Stimulated activated effector memory CD8-positive, alpha-beta T cell treated with anti-CD3 and anti-CD28 coated beads, Interleukin-12 subunit alpha, Interleukin-12 subunit beta, amount 100 ng/mL, for 72 hours (primary cell): ENCODE data around the gene C1QTNF8.

Source experiments
- ATAC-seq: fragments of 150-1000 bp; cut with Tn5 transposase; 2 replicates; pipeline ENCODE4 v1.10.0; 2021
- DNase-seq, 2 donors: peaks; one replicate each; pipeline ENCODE4 v3.0.0; 2021 to 2022; ENCODE audit warnings: low spot score in 2 of 2
- H3K27ac Mint-ChIP-seq: one replicate; pipeline ENCODE4 v1.8.0; 2022; ENCODE audit warnings: mild to moderate bottlenecking, mixed read lengths
- H3K36me3 Mint-ChIP-seq: one replicate; pipeline ENCODE4 v1.8.0; 2022; ENCODE audit warnings: mild to moderate bottlenecking, mixed read lengths
- H3K4me1 Mint-ChIP-seq: one replicate; pipeline ENCODE4 v1.8.0; 2022; ENCODE audit warnings: mixed read lengths
- H3K4me3 Mint-ChIP-seq: one replicate; pipeline ENCODE4 v1.8.0; 2022; ENCODE audit warnings: mild to moderate bottlenecking, mixed read lengths
- H3K9me3 Mint-ChIP-seq: one replicate; pipeline ENCODE4 v1.8.0; 2022; ENCODE audit warnings: mixed read lengths

C1QTNF8 gene

DNA sequence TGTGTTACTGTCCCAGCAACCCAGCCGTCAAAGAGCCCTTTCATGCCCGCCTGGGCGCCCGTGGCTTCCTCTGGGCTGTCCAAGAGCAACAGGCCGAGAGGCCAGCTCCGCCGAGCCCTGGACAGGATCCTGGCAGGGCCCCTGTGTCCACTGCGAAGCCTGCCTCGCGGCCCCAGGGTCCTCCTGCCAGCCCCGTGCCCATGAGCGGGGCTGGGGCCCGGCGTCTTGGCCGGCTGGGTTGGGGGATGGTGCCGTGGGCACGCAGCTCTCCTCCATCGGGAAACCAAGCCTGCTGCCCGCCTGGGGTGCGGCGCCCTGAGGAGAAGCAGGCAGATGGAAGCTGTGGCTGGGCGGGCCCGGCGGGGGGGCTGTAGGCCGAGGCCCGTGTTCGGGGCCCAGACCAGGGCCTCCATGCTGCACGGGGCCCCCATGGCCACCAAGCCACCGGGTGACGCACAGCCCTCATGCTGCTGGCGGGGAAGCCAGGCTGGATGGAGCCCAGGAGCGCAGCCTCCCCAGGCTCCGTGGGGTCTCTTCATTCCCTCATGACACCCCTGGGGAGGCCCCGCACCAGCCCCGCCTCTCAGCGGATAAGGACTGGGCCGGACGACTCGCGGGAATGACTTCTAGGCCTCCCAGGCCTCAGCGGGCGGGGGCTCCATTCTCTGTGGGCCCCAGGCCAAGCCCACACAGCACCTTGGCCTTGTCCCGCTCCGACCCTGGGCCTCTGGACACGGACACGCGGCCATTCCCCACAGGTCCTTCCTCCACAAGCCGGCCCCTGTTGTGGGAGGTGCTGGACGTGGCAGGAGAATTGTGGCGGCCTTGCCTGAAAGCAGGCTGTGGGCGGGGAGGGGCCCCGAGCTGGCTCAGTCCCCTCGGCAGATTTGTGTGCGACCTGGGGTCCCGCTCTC is at the start of gene C1QTNF8:
Gene C1QTNF8, minus strand, starts transcription at position 76 of the 914 bp plus-strand sequence. CDS start 1,322 bp downstream, outside the sequence.
- H3K36me3 Mint-ChIP-seq = peaks cover 11% of the 10 kb centered on the region
- ATAC-seq (no peak), DNase-seq (no peak)
- H3K4me3 Mint-ChIP-seq = no peak within 1 kb of the TSS
- peaks cover 5% of the 10 kb centered on the region for H3K4me1 Mint-ChIP-seq
- no peaks in the 10 kb centered on the region for H3K9me3 Mint-ChIP-seq
- H3K27ac Mint-ChIP-seq = no peak within 1 kb of the TSS

DNA sequence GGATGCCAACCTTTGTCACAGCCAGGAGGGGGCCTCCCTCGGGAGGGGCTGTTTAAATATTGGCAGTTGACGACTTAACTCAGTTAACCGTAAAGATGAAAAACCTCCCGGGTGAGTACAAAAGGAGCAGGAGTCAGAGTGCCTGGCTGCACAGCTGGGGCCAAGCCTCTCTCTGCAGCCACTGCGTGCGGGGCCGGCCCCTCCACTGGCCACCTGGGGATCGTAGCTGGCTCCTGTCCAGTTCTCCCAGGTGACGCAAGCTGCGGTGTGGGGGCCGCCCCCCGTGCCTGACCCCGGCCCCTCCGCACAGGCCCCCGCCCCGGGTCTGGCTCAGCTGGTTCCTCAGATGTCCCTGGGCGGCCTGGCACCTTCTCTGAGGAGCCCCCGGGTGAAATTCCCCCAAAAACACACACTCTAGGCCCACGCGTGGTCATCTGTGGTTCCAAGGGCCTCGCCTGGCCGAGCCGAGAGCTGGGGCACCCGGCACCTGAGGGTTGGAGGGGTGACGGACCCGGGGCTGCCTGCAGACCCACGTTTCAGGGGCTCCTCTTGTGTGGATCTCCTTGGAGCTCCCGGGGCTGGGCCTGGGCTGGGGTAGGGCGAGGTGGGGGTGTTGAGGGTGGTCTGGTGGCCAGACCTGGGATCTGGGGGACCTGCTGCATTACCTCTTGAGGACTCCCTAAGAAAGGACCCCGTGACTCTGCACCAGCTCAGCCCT is 49.5 kb upstream of the C1QTNF8 start:
- DNase-seq = no peak
- no peak overlapping the region for H3K4me3 Mint-ChIP-seq
- H3K4me1 Mint-ChIP-seq = no peaks in the 10 kb centered on the region
- no peaks in the 10 kb centered on the region for H3K36me3 Mint-ChIP-seq
- no peak for ATAC-seq
- H3K9me3 Mint-ChIP-seq = no peaks in the 10 kb centered on the region
- no peak overlapping the region for H3K27ac Mint-ChIP-seq

GRCh38 chr16:1144476-1145382 is 48.7 kb upstream of the C1QTNF8 start:
- Mint-ChIP-seq H3K4me3 (no peak overlapping the region), H3K9me3 (no peaks in the 10 kb centered on the region), H3K36me3 (no peaks in the 10 kb centered on the region), H3K4me1 (no peaks in the 10 kb centered on the region), H3K27ac (no peak overlapping the region)
- DNase-seq = no peak
- ATAC-seq = no peak

GRCh38 chr16:1143761-1144450 is 47.9 kb upstream of the C1QTNF8 start:
- Mint-ChIP-seq H3K9me3 (no peaks in the 10 kb centered on the region), H3K4me3 (no peak overlapping the region), H3K27ac (no peak overlapping the region), H3K4me1 (no peaks in the 10 kb centered on the region), H3K36me3 (no peaks in the 10 kb centered on the region)
- ATAC-seq = no peak
- DNase-seq = no peak

DNA sequence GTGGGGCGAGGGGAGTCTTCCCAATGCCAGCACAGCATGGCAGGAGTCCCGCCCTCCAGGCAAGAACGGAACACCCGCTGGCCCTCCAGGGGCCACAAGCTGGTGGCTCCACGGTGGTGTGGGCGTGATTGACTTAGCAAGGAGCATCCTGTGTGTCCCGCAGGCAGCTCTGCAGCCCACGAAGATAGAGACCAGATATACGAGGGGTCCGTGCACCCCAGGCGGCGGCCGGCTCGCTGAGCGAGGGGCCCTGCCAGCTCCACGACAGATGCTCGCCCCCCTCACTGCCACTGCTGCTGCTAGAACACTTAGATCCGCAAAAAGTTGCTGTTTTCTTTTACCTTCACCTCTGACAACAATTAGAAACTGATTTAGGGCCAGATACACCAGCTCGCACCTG is 46.9 kb upstream of the C1QTNF8 start:
- Mint-ChIP-seq H3K9me3 (no peaks in the 10 kb centered on the region), H3K36me3 (no peaks in the 10 kb centered on the region), H3K4me3 (no peak overlapping the region), H3K27ac (no peak overlapping the region), H3K4me1 (no peaks in the 10 kb centered on the region)
- no peak for ATAC-seq
- DNase-seq = no peak

- Mint-ChIP-seq H3K27ac (no peak overlapping the region), H3K4me3 (no peak overlapping the region), H3K4me1 (no peaks in the 10 kb centered on the region), H3K36me3 (no peaks in the 10 kb centered on the region), H3K9me3 (no peaks in the 10 kb centered on the region)
- ATAC-seq (no peak), DNase-seq (no peak)
Observed at GRCh38 chr16:1141716-1142115, 45.7 kb upstream of the C1QTNF8 start.

DNA sequence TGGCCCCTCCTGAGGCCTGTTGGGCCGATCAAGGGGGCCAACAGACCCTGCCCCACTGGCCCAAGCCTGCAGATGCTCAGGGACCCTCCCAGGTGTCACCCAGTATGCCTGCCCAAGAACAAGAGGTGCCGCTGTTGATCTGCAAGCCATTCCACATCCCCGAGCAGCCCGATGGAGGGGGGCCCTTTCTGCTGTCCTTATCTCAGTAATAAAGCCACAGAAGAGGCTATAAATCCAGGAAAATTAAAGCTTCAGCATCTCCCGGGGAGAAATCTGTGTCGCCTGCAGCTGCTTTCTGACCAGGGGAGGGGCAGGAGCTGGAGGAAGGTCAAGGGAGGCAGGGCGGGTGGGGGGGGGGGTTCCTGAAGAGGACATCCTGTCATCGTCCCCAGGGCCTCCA is 45.1 kb upstream of the C1QTNF8 start:
- no peaks in the 10 kb centered on the region for H3K9me3 Mint-ChIP-seq
- no peak overlapping the region for H3K27ac Mint-ChIP-seq
- H3K4me1 Mint-ChIP-seq = no peaks in the 10 kb centered on the region
- no peak for DNase-seq
- H3K4me3 Mint-ChIP-seq = no peak overlapping the region
- no peaks in the 10 kb centered on the region for H3K36me3 Mint-ChIP-seq
- no peak for ATAC-seq

- no peaks in the 10 kb centered on the region for H3K36me3 Mint-ChIP-seq
- DNase-seq = no peak
- no peak for ATAC-seq
- no peak overlapping the region for H3K27ac Mint-ChIP-seq
- no peak overlapping the region for H3K4me3 Mint-ChIP-seq
- H3K9me3 Mint-ChIP-seq = no peaks in the 10 kb centered on the region
- H3K4me1 Mint-ChIP-seq = no peaks in the 10 kb centered on the region
Observed at GRCh38 chr16:1140582-1141162, 44.6 kb upstream of the C1QTNF8 start.

GRCh38 chr16:1137604-1138003 is 41.6 kb upstream of the C1QTNF8 start:
- no peak for DNase-seq
- no peaks in the 10 kb centered on the region for H3K36me3 Mint-ChIP-seq
- no peak for ATAC-seq
- H3K27ac Mint-ChIP-seq = no peak overlapping the region
- no peaks in the 10 kb centered on the region for H3K4me1 Mint-ChIP-seq
- H3K4me3 Mint-ChIP-seq = no peak overlapping the region
- no peaks in the 10 kb centered on the region for H3K9me3 Mint-ChIP-seq

- no peaks in the 10 kb centered on the region for H3K9me3 Mint-ChIP-seq
- H3K4me1 Mint-ChIP-seq = no peaks in the 10 kb centered on the region
- H3K4me3 Mint-ChIP-seq = no peak overlapping the region
- H3K27ac Mint-ChIP-seq = no peak overlapping the region
- DNase-seq (no peak), ATAC-seq (no peak)
- H3K36me3 Mint-ChIP-seq = no peaks in the 10 kb centered on the region
Observed at GRCh38 chr16:1135459-1135825, 39.4 kb upstream of the C1QTNF8 start.

- Mint-ChIP-seq H3K4me3 (no peak overlapping the region), H3K27ac (no peak overlapping the region), H3K9me3 (no peaks in the 10 kb centered on the region), H3K4me1 (no peaks in the 10 kb centered on the region), H3K36me3 (no peaks in the 10 kb centered on the region)
- ATAC-seq (no peak), DNase-seq (no peak)
Observed at GRCh38 chr16:1134776-1135458, 38.9 kb upstream of the C1QTNF8 start.

DNA sequence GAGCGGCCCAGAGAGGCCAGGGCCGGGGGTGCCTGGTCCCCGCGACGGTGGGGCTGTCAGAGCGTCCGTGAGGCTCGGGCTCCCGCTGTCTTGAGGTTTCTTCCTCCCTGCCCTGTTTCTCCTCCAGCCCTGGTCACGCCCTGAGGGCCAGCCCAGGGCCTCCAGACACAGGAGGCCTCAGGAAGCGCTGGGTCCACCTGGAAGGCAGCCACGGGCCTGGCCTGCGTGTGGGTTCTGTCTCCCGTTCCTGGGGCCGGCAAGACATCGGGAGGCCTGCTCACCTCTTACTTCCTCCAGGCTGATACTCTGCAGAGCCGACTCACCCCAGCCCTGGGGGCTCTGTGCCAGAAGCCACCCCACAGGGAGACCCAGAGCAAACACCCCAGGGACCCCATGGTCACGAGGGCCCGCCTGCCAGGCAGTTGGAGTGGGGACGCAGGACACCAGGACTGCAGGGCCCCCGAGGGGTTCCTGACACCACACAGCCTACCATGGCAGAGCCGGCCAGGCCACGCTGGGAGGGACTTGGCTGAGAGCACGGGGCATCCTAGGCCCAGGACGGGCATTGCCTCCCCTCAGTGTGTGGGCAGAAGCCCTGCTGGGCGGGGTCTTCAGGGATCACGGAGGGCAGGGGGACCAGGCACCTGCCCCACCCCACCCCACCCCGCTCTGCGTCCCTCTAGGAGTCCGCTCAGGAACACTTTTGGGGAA is 37.9 kb upstream of the C1QTNF8 start:
- H3K36me3 Mint-ChIP-seq = no peaks in the 10 kb centered on the region
- no peaks in the 10 kb centered on the region for H3K9me3 Mint-ChIP-seq
- DNase-seq (no peak), ATAC-seq (no peak)
- H3K27ac Mint-ChIP-seq = no peak overlapping the region
- H3K4me1 Mint-ChIP-seq = no peaks in the 10 kb centered on the region
- no peak overlapping the region for H3K4me3 Mint-ChIP-seq

- no peaks in the 10 kb centered on the region for H3K36me3 Mint-ChIP-seq
- H3K27ac Mint-ChIP-seq = no peak overlapping the region
- no peak for DNase-seq
- ATAC-seq = no peak
- H3K4me3 Mint-ChIP-seq = no peak overlapping the region
- H3K9me3 Mint-ChIP-seq = no peaks in the 10 kb centered on the region
- H3K4me1 Mint-ChIP-seq = no peaks in the 10 kb centered on the region
Observed at GRCh38 chr16:1133271-1133670, 37.2 kb upstream of the C1QTNF8 start.

- Mint-ChIP-seq H3K4me1 (no peaks in the 10 kb centered on the region), H3K4me3 (no peak overlapping the region), H3K36me3 (no peaks in the 10 kb centered on the region), H3K9me3 (no peaks in the 10 kb centered on the region), H3K27ac (no peak overlapping the region)
- no peak for DNase-seq
- no peak for ATAC-seq
Observed at GRCh38 chr16:1132431-1132830, 36.4 kb upstream of the C1QTNF8 start.
